Measurements from ENCODE around the gene TUT1. TPM values are rescaled to one million over a fixed set of nuclear protein-coding genes. Genes with fewer than 3 reads are reported as not detected.

TUT1 gene
- 3.3 and 4.3 TPM in 2 replicates for total RNA-seq (2012; rRNA removed)
- polyA plus RNA-seq (2012; rRNA removed): 10.1 TPM in 2 replicates
- polyA plus RNA-seq (2012; cell fraction: cytosol; rRNA removed): 8.4 and 9.3 TPM in 2 replicates
- polyA plus RNA-seq (2012; cell fraction: nucleus; rRNA removed; ENCODE audit: low replicate concordance): 42.6 and 48.7 TPM in 2 replicates
- Bru-seq, nascent RNA: percentile 44 among the genes with signal in this experiment
- percentile 55 among the genes with signal in this experiment for BruChase-seq, experiment 1, labeled RNA remaining after a 6-hour chase
- BruChase-seq, experiment 2, labeled RNA remaining after a 2-hour chase: percentile 61 among the genes with signal in this experiment
- long read RNA-seq, transcript TUT1-202 (9 exons, 2,826 nt): major isoform, 15 of 30 reads
- long read RNA-seq, partial matches to known transcripts: 9 of 30 reads
- long read RNA-seq, other reads (novel, unspliced or antisense): 5 of 30 reads

GRCh38 chr11:62591448-62592145 lies at the start of gene TUT1:
Gene TUT1, minus strand, starts transcription at chr11:62591523. Its CDS starts 38 bp downstream, at chr11:62591485.
- peak within 1 kb of the TSS; percentile 57 for H3K4me2 ChIP-seq (ENCODE audit: low read depth, low read length)
- peak; percentile 97 for ATAC-seq (ENCODE audit: low read depth)
- peak within 1 kb of the TSS; percentile 53 for H2AK5ac ChIP-seq (ENCODE audit: low read depth, low read length)
- peak within 1 kb of the TSS; percentile 97 for H2AK9ac ChIP-seq (replicated peaks; ENCODE audit: low read depth, low read length, poor library complexity)
- peak; percentile 99 for DNase-seq
- ChIA-PET CTCF (interaction anchor here (0.5 to 1.9 kb wide), 7 partner anchors 14 to 670 kb away, joined by 3 to 5 read pairs (median 3); partner anchors contain the start of genes B3GAT3, EML3 and ROM1), POLR2A (ENCODE audit: unreplicated experiment) (interaction anchor here (0.5 to 2.2 kb wide), 10 partner anchors 10 to 205 kb away, joined by 3 to 15 read pairs (median 4); partner anchors contain the start of genes B3GAT3, C11orf98, CSKMT and EEF1G)
- peak within 1 kb of the TSS; percentile 70 for H3K56ac ChIP-seq (ENCODE audit: extremely low read depth, insufficient read depth, low read length)
- H3K9me3 ChIP-seq (ENCODE audit: control insufficient read depth, insufficient read depth, low read length): no peaks in the 10 kb centered on the region
- no peak within 1 kb of the TSS for H2BK120ac ChIP-seq (ENCODE audit: low read depth, low read length)
- peak within 1 kb of the TSS; percentile 96 for H2AFZ ChIP-seq (replicated peaks; ENCODE audit: low read length, poor library complexity)
- peak within 1 kb of the TSS; percentile 52 to 93 for H4K8ac ChIP-seq (ENCODE audit: low read depth in 2 of 2, low read length in 2 of 2)
- H4K5ac ChIP-seq (ENCODE audit: low read depth, low read length): peak within 1 kb of the TSS; percentile 22; the same call in 1 of the 2 replicates
- peak within 1 kb of the TSS; percentile 75 for H3K9ac ChIP-seq (ENCODE audit: low read depth, low read length)
- H2BK15ac ChIP-seq (ENCODE audit: low read depth, low read length): no peak within 1 kb of the TSS
- peaks cover 38% of the 10 kb centered on the region for H3K36me3 ChIP-seq (ENCODE audit: control insufficient read depth, insufficient read depth, low read length)
- H3K23ac ChIP-seq (ENCODE audit: low read depth, low read length): peak within 1 kb of the TSS; percentile 68
- peak within 1 kb of the TSS; percentile 78 for H3K14ac ChIP-seq (replicated peaks; ENCODE audit: low read depth, low read length)
- peaks cover 17 to 43% of the 10 kb centered on the region in 2 experiments for H3K79me1 ChIP-seq (ENCODE audit: low read depth in 1 of 2, low read length in 2 of 2)
- H3K27ac ChIP-seq (ENCODE audit: insufficient read depth, low read length): peak within 1 kb of the TSS; percentile 73
- dilution Hi-C loops (cut with HindIII; ENCODE audit: low sequenced_read_pairs, unreplicated experiment) (no loop called here), intact Hi-C loops (cut with micrococcal nuclease) (loop anchor here (10.0 kb wide), 1 partner anchor 103 kb away; no protein-coding TSS in a partner anchor), in situ Hi-C loops (cut with MboI; ENCODE audit: low sequenced_read_pairs) (no loop called here)
- H3K9me1 ChIP-seq (ENCODE audit: insufficient read depth, low read length): 0 out of 2 replicates have a peak, but pooled peaks cover 4% of the 10 kb centered on the region
- H4K20me1 ChIP-seq (ENCODE audit: insufficient read depth, low read length): peaks cover 5% of the 10 kb centered on the region; the same call in 1 of the 2 replicates
- no TSS peak for BruUV-seq (replicated peaks)
- 1% methylated on average over 35 of the region's 58 CpGs; no CpG with 5 or more reads in 1 of the 2 experiments for WGBS, 2 experiments (ENCODE audit: extremely low coverage in 2 of 2, insufficient read length in 1 of 2)
- peak within 1 kb of the TSS; percentile 59 for H2BK5ac ChIP-seq (ENCODE audit: low read depth, low read length, poor library complexity, severe bottlenecking)
- H3K27me3 ChIP-seq (ENCODE audit: control insufficient read depth, insufficient read depth, low read length): no peaks in the 10 kb centered on the region
- no peak within 1 kb of the TSS for H2BK20ac ChIP-seq (ENCODE audit: low read depth, low read length)
- peak within 1 kb of the TSS; percentile 54 for H4K91ac ChIP-seq (ENCODE audit: insufficient read depth, low read depth, low read length)
- no peak within 1 kb of the TSS for H3K18ac ChIP-seq (ENCODE audit: low read depth, low read length)
- H3K4me1 ChIP-seq (ENCODE audit: control insufficient read depth, insufficient read depth, low read length): peaks cover 6% of the 10 kb centered on the region
- peak within 1 kb of the TSS; percentile 66 for H3K4me3 ChIP-seq (ENCODE audit: insufficient read depth, low read depth, low read length)
- peak within 1 kb of the TSS; percentile 84 for H3K4ac ChIP-seq (ENCODE audit: low read depth, low read length)
- TF ChIP-seq SMC3 (IDR thresholded peaks at IDR 0.05; ENCODE audit: low read depth, low read length) (no peak), MAZ (IDR thresholded peaks at IDR 0.05; ENCODE audit: borderline replicate concordance, low read depth, low read length) (peak; percentile 88; the same call in 1 of the 2 replicates), MXI1 (IDR thresholded peaks at IDR 0.05; ENCODE audit: borderline replicate concordance, low read depth, low read length) (peak; percentile 73), CTCF (conservative IDR thresholded peaks at IDR 0.05; ENCODE audit: low read depth, low read length) (no peak), CEBPB (IDR thresholded peaks at IDR 0.05; ENCODE audit: low read depth, low read length) (peak; percentile 19; the same call in 1 of the 2 replicates), ELK1 (IDR thresholded peaks at IDR 0.05; ENCODE audit: borderline replicate concordance, low read depth, low read length) (no peak), USF2 (IDR thresholded peaks at IDR 0.05; ENCODE audit: low read depth, low read length) (no peak), RFX5 (IDR thresholded peaks at IDR 0.05; ENCODE audit: low read depth, low read length) (0 out of 2 replicates have a peak, but pooled peaks have one; percentile 59), CHD1 (IDR thresholded peaks at IDR 0.05; ENCODE audit: low read depth, low read length) (0 out of 2 replicates have a peak, but pooled peaks have one; percentile 67), RCOR1 (IDR thresholded peaks at IDR 0.05; ENCODE audit: insufficient replicate concordance, low read length) (peak; percentile 30)
